LNCaP clone FGC (cell line): ENCODE measurements around the gene PPDPF.

ENCODE experiments used
- DNase-seq: peaks from one replicate; pipeline ENCODE4 v3.0.0-alpha.2; 2011; ENCODE audit warnings: low read depth
- H3K4me3 ChIP-seq: 2 replicates; pipeline ENCODE4 v1.5.1; 2011; ENCODE audit warnings: mild to moderate bottlenecking, low read depth, low read length, control low read depth
- TF ChIP-seq, protein P1 (sequence below): IDR thresholded peaks from 2 replicates; pipeline ENCODE4 v1.5.1; 2012; ENCODE audit warnings: mild to moderate bottlenecking; ENCODE audit not compliant: control insufficient read depth, insufficient read depth; ENCODE audit errors: extremely low read depth

The PPDPF gene

DNA sequence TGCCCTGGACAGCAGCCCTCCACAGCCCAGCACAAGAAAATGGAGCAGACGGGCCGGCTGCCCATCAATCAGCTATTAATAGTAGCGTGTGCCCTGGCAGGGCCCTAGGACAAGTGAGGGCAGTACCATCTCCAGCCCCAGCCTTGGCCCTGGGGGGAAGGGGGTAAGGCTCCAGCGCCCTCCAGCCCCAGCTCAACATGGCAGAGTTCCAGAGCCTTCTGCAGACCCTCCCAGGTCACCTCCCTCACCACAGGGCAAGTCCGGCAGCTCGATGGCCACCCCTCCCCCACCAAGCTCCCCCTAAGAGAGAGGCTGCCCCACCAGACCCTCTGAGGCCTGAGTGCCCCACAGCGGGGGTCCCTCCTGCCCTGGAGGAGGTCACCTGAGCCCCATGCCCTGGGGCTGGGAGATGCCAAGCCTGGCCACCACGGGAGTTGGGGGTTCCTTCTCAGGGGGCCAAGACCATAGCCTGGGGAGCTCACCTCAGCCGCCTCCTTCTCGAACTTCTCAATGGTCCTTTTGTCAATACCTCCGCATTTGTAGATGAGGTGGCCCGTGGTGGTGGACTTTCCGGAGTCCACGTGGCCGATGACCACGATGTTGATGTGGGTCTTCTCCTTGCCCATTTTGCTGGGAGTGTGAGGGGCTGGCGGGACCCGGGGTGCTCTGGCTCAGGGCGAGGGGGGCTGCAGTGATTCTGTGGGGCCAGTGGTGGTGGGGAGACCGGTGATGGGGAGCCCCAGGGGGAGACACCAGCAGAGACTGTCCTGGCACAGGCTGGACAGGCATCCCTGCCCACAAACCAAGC is 23.2 kb upstream of the PPDPF start:
- H3K4me3 ChIP-seq: peak overlapping the region; percentile 91

DNA sequence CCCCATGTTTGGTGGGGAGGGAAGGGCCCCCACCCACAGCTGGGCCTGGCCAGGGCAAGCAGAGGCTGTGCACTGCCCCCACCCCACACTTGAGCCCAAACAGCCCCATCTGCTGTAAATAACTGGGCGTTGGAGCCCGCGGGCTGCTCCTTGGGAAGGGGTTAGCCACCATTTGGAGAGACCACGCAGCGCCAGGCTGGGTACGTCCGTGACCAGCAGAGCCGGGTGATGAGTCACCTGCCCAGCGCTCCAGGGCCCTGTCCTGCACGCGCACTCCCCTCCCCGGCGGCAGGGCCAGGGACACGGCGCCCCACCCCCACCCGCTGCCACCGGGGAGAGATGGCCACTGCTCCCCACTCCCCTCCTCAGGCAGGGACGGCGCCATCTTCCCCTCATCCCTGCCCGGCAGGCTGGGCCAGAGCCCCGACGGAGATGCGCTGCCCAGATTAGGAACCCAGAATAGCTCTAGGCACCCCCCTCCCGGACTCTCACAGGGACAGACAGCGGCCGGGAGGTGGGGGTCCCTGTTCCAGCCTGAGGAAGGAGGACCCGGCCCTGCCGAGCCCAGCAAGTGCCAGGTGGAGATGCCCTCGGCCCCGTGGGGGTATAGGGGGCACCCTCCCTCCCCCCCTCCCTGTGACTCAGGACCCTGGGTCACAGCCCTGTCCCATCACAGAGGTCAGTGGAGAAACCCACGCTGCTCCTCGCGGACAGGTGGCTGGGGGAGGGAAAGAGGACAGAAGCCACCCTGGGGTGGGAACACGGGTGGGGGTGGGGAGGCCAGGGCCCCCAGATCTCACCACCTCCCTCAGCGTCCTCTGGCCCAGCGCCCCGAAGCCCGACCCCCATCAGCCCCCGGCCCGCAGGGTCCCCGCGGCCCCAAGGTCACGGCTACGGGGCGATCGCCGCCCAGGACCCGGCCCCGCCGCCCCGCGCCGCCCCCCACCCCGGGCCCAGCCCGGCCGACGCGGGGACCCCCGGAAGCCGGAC is 22.3 kb upstream of the PPDPF start:
- H3K4me3 ChIP-seq: peak overlapping the region; percentile 91
- no peak for DNase-seq
- TF ChIP-seq, protein P1, sequence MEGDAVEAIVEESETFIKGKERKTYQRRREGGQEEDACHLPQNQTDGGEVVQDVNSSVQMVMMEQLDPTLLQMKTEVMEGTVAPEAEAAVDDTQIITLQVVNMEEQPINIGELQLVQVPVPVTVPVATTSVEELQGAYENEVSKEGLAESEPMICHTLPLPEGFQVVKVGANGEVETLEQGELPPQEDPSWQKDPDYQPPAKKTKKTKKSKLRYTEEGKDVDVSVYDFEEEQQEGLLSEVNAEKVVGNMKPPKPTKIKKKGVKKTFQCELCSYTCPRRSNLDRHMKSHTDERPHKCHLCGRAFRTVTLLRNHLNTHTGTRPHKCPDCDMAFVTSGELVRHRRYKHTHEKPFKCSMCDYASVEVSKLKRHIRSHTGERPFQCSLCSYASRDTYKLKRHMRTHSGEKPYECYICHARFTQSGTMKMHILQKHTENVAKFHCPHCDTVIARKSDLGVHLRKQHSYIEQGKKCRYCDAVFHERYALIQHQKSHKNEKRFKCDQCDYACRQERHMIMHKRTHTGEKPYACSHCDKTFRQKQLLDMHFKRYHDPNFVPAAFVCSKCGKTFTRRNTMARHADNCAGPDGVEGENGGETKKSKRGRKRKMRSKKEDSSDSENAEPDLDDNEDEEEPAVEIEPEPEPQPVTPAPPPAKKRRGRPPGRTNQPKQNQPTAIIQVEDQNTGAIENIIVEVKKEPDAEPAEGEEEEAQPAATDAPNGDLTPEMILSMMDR: no peak

More for the DNA sequence above, 23.2 kb upstream of the PPDPF start:
- TF ChIP-seq, protein P1: no peak
- DNase-seq: no peak

DNA sequence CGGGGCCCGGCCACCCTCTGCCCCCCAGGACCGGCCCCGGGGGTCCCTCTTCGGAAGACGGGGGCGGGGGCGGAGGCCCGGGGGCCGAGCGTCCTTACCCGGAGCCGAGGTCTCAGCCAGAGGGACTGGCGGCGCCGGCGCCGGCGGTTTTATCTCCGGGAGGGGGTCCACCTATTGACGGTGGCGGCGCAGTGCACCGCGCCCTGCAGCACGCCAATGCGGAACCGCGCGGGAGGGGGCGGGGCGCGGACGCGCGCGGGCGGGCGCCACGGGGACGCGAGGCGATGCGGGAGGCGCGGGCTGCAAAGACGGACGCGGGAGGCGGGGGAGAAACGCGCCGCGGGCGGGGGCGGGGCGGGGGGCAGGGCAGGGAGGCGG is 21.6 kb upstream of the PPDPF start, which contains the start of gene EEF1A2:
Gene EEF1A2, minus strand, starts transcription at position 124 of the 378 bp plus-strand sequence. CDS start 1,320 bp downstream, outside the sequence.
- TF ChIP-seq, protein P1: peak; percentile 64
- no peak for DNase-seq
- H3K4me3 ChIP-seq: peak within 1 kb of the TSS; percentile 91

GRCh38 chr20:63499338-63499969 is 21.1 kb upstream of the PPDPF start:
- TF ChIP-seq, protein P1: no peak
- H3K4me3 ChIP-seq: peak overlapping the region; percentile 53
- no peak for DNase-seq

DNA sequence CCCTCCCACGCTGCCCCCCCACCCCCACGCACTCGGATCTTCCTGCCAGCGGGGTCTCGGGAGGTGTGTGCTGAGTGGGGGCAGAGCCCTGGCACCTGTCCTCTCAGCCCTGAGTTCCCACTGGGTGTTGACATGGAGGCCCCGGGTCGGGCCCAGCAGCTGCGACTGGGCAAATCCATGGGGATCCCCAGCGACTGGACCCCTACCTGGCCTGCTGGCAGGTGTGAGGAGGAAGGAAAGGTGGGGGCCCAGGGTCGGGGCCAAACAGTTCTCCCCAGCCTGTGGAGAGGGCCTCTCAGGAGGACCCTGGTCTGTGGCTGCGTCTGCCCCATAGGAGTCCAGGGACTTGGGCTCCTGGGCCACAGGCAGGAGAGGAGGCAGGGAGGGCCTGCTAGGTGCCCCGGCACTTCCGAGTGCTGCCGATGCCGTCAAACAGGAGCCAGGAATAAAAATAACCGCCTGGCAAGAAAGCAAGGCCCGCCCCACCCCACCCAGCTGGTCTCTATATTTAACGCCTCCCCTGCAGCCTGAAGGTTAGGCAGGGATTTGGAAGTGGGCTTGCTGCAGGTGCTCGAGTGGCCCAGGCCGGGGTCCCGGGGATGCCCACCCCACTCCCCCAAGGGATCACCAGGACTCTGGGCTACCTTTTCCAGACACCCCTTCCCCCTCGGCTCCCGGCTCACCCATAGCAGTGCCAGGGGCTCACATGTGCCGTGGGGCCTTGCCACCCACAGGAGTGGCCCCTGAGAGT is 20.2 kb upstream of the PPDPF start:
- no peak overlapping the region for H3K4me3 ChIP-seq
- TF ChIP-seq, protein P1: no peak
- DNase-seq: no peak
